Activated T-helper 9 cell treated with anti-CD3 and anti-CD28 coated beads, Interleukin-2, amount 50 U/mL, for 16 hours (primary cell): Measurements from ENCODE around the gene DAPK1.
"Not testable (repeated sequence)": the region's sequence is repeated elsewhere in the genome, so short reads cannot be mapped to it uniquely, and the experiment has no call there.

ENCODE experiments used
- DNase-seq: peaks from one replicate; pipeline ENCODE4 v3.0.0-alpha.2; 2020; ENCODE audit warnings: low read depth

Gene DAPK1

DNA sequence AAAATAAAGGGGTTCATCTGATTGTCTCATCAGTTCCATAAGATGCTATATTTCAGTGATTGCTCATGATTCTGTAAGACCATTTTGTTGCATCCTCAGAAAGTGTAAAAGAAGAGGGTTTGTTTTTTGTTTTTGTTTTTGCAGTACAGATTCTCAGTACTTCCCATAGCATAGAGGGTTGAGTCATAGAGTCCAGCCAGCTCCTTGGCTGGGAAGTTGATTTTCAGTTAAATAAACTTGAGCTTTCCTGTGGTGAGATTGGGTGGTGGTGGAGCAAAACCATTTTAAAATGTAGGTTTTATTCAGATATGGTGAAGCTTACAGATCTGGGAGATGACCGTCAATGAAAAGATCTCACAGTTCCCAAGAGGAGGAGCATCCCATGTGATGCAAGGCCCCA, 48.2 kb downstream of the DAPK1 start:
- DNase-seq: no peak

DNA sequence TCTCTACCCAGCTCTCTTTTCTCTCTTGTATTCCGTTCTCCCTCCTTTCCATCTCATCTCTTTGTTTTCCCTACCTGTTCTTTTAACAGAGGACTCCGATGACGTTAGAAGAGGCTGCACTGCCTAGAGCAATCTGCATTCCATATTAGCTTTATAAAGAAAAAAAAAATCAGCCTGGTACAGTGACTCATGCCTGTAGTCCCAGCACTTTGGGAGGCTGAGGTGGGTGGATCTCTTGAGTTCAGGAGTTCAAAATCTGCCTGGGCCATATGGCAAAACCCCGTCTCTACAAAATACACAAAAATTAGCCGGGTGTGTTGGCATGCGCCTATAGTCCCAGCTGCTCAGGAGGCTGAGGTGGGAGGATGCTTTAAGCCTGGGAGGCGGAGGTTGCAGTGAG, 49.0 kb downstream of the DAPK1 start:
- no peak for DNase-seq

DNA sequence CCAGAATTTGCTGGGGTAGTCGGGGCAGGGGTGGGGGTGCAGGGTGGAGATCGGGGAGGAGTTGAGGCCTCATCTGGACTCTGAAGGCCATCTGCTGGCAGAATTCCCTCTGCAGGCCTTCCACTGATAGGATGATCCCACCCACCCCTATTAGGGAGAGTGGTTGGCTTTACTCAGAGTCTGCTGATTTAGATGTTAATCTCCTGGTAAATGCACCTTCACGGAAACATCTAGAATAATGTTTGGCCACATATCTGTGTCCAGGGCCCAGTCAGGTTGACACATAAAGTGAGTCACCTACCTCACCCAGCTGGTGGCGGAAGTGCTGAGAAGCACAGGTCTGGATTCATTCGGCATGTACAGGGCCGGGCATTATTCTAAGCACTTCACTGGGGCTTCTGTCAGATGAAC, 50.0 kb downstream of the DAPK1 start:
- no peak for DNase-seq

DNA sequence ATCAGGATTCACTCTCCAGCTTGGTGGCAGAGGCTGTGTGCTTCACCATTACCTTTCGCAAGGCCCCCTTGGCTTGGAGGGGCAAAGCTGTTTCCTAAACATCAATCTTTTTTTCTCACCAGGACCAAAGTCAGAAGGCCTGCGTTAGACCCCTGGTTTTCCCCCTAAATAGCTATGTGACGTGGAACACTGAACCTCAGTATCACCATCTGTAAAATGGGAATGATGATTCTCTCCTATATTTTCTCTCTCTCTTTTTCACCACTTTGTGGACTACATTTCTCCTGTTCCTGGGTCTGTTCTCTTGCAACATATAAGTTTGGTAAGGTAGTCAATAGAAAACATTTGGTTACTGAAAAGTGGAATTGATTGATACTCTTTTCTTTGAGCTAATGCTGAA, 50.5 kb downstream of the DAPK1 start:
- no peak for DNase-seq

DNA sequence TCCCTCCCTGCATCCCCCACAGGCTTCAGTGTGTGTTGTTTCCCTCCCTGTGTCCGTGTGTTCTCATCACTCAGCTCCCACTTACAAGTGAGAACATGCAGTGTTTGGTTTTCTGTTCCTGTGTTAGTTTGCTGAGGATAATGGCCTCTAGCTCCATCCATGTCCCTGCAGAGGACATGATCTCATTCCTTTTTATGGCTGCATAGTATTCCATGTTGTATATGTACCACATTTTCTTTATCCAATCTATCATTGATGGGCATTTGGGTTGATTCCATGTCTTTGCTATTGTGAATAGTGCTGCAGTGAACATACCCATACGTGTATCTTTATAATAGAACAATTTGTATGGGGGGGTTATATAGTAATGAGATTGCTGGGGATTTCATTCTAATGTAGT, 51.4 kb downstream of the DAPK1 start:
- not testable (repeated sequence) for DNase-seq

DNA sequence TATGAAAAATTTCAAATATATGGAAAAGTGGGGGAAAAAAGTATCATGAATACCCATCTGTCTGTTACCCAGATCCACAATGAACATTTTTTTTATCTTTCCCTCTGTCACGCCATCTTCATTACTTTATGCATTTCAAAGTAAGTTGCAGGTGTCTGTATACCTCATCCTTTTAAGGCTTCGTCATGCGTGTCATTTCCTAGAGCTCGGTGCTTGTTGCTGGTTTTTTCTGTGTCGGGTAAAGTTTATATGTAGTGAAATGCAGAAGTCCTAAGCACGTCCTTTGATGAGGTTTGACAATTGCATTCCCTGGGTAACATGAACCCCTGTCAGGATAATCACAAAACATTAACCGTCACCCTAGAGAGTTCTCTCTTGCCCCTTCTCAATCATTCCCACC, 52.1 kb downstream of the DAPK1 start:
- no peak for DNase-seq

DNA sequence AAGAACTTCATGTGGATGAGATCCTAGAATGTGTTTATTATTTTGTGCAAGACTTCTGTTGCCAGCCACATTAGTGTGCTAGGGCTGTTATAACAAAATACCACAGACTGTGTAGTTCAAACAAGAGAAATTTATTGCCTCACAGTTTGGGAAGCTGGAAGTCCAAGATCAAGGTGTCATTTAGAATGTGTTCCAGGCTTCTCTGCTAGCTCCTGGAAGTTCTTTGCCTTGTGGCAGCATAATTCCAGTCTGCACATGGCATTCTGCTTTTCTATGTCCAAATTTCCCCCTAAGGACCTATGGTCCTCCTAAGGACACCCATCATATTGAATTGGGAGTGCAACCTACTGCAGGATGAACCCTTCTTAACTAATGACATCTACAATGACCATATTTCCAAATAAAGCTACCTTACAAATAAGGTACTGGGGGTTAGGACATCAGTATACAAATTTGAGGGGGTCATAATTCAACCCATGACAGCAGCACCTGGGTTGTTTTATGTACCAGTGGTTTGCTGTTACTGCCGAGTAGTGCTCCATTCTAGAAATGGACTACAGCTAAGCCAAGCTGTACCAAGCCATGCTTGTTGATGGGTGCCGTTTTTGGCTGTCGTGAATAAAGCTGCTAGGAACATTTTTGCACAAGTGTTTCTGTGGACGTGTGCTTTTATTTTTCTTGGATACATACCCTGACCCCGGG, 52.7 kb downstream of the DAPK1 start:
- DNase-seq: no peak

DNA sequence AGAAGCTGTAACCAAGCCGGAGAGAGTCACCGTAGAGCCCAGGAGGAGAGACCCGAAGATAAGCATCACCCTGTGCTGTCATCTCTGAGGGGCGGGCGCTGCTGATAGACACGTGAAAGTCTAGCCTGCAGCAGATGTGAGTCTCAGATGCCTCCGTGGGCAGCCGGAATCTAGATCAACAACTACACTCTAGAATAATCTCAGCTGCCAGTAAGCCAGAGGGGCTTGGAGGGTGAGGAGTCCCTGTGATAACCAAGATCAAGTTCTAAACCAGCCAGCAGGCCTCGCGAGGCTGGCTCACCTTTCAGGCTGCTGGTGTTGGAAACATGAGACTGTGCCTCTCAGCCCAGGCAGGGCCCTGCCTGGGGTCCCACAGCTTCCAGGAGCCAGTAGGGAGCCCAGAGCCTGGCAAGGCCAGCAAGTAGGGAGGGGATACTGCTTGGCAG, 54.1 kb downstream of the DAPK1 start:
- DNase-seq: no peak

DNA sequence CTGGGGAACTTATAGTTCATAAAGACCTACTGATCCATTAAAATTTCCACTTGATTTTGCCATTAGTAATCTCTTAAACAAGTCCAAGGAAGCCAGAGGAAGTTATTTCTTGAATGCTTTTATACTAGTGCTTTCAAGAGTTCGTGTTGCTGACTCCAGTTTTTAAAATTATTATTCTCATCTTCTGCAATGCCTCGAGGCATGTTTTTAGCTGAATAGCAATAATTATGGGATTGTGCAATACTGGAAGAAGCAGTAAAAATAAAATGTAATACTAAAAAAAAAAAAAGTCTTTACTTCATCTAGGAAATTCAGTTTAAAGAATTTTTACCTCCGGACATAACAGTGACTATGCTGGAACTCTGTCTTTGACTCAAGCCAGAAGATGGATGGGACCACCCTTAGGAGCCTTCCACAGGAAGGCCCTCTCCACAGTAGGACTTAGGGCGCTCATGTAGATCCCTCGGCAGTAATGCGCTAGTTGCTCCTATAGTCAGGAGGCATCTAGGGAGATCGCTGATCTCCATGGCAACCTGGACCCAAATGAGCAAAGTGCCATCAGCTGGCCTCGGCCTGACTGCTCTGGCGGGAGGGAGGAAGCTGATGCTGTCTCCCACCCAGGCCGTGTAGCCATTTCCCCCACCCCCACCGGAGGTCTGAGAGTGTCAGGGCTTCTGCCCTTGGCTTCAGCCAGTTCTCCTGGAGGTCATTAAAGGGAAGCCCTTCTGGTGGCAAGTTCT, 56.7 kb downstream of the DAPK1 start:
- no peak for DNase-seq

DNA sequence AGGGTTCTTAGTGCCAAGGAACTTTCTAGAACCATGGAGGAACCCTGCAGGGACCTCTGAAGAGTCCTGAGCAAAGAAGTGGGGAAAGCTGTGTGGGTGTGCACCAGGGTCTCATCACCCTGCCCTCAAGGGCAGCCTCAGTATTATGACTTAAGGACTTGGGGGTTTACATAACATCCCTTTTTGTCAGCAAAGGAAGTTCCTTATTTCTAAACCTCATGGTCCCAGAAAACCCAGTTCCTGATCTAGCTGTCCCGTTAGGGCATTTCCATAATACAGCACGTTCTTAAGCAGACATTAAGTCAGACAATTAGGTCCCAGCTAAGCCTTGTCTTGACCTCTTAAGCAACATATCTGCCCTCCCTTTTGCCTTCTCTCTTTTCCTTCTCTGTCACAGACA, 57.3 kb downstream of the DAPK1 start:
- DNase-seq: no peak

DNA sequence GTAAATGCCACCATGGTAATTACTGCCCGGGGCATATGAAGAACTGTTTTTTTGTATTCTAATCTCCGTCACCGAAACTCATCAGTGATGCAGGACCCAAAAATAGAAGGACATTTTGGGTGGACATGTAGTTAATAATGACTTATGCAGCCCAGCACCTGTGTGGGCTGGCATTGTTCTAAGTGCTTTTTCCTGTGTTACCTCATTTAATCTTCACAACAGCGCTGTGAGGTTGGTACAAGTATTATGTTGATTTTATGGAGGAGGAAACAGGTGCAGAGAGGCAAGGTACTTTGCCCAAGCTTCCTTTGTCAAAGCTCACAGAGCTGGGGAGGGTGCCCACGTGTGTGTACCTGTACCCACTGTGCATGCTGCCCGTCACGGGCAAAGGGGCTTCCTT, 58.4 kb downstream of the DAPK1 start:
- DNase-seq: no peak

DNA sequence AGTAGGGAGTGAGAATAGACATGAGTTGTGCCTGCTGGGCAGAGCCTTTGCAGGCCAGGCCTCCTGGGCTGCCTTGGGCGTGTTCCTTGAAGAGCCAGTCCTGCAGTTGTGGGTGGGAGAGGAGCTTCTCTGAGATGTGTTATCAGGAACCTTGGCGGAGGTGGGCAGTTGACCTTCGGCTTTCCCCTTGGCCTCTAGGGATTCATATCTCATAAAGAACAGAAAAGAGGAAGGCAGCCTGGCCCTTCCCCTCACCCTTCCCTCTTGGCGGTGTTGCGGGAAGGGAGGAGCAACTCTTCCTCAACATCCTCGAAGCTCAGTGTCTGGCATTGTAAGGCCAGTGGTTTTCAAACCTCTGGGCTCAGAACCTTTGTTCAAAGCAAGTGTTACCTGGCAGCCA, 59.2 kb downstream of the DAPK1 start:
- DNase-seq: no peak

DNA sequence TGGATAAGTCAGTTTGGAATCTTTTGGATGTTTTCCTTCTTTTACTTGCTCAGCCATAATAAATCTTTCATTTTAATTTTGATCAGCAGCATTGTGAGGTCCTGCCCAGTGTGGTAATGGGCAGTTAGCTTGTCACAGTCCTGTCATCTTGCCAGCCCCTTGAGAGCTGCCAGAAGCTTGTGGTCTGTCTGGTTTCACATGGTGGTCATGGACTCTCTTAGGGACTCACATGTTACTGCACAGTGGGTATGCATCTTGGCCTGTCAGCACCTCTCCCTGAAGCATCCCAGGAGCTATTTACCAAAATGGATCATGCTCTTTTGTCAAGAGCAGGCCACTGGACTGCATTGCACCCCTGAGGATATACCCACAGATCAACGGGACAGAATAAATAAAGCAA, 60.3 kb downstream of the DAPK1 start:
- DNase-seq: no peak

DNA sequence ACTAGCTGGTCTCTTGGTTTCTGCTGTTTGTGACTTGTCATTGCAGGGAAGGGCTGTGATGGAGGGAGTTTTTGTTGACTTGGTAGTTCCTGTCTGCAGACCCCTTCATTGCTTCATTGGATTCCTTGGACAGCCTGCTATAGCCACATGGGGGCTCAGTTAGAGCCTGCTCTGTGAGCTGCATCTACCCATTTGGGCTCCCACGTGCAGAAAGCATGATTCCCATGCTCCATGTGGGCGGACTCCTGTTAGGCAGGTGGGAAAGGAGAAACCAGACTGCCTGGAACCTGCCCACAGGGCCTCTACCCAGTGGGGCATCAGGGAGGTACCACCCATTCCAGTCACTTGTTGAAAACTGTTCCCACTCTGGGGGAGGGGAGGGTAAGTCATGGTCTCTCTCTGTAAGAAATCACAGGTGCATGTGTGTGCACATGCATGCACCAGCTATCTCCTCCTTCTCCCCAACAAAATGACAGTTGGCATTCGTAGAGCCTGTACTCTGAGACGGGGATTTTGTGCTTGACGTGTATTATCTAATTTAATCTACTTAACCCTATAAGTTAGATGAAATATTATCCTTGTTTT, 61.0 kb downstream of the DAPK1 start:
- DNase-seq: no peak

DNA sequence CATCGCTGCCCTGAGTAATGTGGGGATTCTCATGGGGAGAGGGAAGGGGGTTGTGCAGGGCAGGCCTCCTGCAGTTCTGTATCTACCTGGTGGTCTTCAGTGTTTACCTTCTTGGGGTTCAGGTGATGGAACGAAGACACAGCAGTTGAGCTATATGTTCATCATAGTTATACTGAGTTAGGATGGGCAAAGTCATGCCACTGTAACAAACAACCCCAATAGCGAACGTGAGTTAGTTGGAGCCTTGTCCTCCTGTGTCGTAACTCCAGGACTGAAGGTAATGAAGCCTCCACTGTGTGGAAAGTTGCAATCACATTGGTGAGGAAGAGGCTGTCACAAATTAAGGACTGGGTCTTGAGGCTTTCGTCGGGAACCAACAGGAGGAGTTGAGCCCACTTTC, 64.4 kb downstream of the DAPK1 start:
- DNase-seq: no peak

DNA sequence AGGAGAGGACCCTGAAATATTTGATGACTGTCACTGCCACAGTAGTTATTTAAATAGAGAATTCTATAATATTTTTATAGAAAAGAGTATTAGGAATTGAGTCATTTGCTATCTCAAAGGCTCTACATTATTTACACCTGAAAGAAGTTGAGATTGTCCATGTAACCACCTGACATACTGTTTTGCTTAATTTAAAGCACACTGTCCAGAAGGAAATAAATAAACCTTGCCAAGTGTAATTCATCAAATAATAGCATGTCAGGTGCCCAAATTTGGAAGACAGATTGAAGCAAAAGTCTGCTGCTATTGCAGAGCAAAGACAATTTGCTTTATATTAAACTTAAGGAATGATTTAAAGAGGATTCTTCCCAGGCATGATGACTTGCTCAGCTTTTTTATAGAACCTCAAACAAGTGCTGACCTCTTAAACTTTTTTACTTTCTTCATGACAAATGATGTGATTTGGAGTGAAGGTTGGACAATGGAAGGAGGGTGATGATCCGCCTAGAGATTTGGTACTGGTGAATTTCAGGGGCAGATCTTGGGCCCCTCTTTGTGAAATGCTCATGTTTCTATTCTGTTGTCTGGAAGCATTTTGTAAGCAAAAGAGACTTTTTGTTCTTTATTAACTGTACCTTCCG, 65.0 kb downstream of the DAPK1 start:
- DNase-seq: no peak

DNA sequence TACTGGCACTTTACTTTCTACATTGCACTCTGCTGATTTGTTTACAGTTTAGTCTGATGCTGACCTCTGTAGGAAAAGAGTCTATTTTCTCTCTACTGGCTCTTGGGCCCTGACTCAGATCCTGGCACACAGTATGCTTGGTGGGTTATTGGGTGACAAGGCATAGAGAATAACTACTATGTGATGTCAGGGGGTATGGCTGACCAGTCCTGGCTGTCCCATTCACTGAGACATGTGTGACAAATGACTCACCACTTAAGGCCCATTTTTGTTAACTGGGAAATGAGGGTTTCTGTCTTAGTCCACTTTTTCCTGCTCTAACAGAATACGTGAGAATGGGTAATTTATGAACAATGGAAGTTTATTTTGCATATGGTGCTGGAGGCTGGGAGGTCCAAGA, 66.4 kb downstream of the DAPK1 start:
- DNase-seq: no peak

DNA sequence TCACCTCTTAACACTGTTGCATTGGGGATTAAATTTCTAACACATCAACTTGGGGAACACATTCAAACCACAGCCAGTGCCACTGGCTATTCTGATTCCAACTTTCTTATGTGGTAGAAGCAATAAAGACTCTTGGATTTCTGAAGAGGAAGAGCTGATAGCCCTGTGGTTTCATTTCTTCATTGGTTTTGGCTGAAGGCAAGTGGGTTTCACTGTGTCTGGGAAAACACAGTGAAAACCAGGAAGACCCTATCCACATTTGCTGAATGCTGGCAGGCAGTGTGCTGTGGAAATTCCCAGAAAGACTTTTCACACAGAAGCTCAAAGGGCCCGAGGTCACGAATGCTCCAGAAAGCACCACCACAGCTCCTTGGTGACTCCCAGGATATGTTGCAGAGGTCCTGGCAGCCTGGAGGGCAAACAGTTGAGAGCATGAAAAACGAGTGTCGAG, 67.1 kb downstream of the DAPK1 start:
- no peak for DNase-seq

DNA sequence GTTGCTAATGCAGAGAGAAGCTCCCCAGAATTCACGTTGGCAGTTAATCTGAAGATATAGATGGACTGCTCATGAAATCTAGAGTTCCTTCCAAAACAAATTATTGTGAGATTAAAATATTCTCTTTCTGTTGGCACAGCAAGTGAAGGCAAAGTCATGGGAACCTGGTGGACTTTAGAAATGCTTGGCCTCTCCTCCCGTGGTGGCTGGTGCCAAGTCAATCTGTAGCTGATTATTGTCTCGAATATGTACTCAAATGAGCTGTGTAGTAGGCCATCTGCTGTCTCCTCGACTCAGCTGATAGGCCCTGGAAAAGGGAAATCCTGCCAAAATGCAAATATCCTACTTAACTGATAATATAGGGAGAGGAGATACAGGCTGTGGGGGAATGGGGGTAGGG, 69.3 kb downstream of the DAPK1 start:
- DNase-seq: no peak

DNA sequence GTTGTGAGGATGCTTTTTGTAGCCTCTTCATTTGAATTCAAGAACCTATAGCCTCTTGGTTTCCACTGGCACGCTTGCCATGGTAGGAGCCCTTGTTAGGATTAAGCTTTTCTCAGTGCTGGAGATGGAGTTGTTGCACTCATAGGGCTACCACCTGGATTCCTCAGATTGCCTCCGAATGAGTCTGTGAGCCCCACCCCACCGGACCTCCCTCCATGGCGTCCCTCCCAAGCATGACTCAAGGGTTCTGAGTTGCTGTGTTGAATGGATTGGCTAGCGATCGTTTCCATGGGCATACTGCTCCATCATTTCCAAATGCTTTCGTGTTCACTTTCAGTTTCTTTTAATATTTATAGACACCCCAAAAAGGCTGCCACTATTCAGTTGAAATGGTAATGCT, 69.9 kb downstream of the DAPK1 start:
- no peak for DNase-seq

DNA sequence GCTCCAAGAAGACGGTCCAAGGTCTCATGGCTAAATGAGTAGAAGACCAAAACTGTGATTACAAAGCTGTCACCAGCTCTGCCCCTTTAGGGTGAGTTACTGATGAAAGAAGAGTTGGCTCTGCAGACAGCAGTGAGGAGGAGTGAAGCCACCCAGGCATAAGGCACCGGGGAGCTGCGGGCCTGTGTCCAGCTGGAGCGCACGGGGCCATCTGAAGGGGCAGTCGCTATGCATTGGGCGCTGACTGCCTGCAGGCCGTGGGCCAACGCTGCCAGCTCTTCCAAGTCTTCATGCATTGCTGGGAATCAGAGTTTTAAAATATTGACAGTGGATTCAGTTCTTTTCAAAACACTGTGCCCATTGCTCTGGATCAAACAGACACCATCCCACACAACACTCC, 70.3 kb downstream of the DAPK1 start:
- no peak for DNase-seq

DNA sequence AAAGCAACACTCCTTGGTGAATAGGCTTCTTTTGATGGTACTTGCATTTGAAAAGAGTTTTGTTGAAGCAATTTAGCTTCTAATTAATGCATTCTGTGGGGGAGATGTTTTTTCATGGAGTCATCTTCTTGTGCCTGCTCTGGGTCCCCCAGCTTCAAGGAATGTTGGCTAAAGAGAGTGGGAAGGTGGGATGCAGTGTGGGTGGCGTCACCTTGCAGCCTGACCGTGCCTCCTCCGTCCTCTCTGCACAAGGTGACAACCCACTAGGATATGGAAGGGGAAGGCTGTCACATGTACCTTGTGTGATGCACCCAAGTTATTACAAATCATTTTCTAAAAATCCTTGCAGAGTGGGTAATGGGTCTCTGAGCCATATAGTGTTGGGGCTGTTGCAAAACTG, 70.7 kb downstream of the DAPK1 start:
- DNase-seq: no peak

DNA sequence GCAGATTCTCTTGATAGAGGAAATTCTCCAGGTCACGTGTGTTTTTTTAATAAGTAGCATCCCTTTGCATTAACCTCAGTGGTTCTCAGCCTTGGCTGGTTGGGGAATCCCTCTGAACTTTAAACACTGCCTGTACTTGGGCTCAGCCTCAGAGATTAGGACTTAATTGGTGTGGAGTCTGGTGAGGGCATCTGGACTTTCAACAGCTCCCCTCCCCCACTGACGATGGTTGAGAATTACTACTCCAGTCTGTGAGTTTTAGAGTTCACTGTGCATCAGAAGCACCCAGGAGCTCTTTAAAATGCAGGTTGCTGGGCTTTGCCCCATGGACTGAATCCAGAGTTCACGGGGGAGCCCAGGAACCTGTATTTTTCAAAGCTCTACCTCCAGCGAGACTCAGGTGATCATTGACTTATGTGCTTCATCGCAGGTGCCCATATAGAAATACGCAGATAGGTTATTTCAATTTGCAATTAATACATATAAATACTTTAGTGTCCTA, 71.4 kb downstream of the DAPK1 start:
- DNase-seq: no peak
